Measurements from ENCODE around the gene TAS1R1.

DNA sequence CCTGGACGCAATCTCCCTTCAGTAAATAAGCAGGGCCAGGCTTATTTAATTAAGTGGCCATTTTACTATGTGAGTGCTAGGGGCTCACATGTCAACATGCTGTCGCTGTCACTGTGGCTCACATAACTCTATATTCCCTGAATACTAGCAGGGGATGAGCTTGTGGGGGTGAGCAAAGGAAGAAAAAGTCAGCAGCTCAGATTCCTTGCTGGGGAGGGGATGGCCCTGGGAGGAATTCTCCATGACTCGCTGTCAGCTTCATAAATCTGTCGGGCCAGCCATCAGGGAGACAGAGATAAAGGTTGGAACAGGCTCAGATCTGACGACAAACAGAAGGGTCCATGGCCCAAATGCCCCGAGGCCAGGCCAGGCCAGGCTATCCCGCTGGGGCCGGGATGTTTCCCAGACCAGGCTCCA, 37.7 kb upstream of the TAS1R1 start:
- TF ChIP-seq, protein P1, sequence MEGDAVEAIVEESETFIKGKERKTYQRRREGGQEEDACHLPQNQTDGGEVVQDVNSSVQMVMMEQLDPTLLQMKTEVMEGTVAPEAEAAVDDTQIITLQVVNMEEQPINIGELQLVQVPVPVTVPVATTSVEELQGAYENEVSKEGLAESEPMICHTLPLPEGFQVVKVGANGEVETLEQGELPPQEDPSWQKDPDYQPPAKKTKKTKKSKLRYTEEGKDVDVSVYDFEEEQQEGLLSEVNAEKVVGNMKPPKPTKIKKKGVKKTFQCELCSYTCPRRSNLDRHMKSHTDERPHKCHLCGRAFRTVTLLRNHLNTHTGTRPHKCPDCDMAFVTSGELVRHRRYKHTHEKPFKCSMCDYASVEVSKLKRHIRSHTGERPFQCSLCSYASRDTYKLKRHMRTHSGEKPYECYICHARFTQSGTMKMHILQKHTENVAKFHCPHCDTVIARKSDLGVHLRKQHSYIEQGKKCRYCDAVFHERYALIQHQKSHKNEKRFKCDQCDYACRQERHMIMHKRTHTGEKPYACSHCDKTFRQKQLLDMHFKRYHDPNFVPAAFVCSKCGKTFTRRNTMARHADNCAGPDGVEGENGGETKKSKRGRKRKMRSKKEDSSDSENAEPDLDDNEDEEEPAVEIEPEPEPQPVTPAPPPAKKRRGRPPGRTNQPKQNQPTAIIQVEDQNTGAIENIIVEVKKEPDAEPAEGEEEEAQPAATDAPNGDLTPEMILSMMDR (IDR thresholded peaks at IDR 0.05; ENCODE audit: poor library complexity, severe bottlenecking), result no peak
- TF ChIP-seq MXI1 (conservative IDR thresholded peaks at IDR 0.05; ENCODE audit: poor library complexity, severe bottlenecking), result no peak
- TF ChIP-seq POLR2AphosphoS5 (IDR thresholded peaks at IDR 0.05), result no peak
- no peak for TF ChIP-seq SMC3 (conservative IDR thresholded peaks at IDR 0.05; ENCODE audit: poor library complexity)
- TF ChIP-seq, protein P2, sequence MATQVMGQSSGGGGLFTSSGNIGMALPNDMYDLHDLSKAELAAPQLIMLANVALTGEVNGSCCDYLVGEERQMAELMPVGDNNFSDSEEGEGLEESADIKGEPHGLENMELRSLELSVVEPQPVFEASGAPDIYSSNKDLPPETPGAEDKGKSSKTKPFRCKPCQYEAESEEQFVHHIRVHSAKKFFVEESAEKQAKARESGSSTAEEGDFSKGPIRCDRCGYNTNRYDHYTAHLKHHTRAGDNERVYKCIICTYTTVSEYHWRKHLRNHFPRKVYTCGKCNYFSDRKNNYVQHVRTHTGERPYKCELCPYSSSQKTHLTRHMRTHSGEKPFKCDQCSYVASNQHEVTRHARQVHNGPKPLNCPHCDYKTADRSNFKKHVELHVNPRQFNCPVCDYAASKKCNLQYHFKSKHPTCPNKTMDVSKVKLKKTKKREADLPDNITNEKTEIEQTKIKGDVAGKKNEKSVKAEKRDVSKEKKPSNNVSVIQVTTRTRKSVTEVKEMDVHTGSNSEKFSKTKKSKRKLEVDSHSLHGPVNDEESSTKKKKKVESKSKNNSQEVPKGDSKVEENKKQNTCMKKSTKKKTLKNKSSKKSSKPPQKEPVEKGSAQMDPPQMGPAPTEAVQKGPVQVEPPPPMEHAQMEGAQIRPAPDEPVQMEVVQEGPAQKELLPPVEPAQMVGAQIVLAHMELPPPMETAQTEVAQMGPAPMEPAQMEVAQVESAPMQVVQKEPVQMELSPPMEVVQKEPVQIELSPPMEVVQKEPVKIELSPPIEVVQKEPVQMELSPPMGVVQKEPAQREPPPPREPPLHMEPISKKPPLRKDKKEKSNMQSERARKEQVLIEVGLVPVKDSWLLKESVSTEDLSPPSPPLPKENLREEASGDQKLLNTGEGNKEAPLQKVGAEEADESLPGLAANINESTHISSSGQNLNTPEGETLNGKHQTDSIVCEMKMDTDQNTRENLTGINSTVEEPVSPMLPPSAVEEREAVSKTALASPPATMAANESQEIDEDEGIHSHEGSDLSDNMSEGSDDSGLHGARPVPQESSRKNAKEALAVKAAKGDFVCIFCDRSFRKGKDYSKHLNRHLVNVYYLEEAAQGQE (IDR thresholded peaks at IDR 0.05; ENCODE audit: borderline replicate concordance), result no peak
- TF ChIP-seq EZH2 (IDR thresholded peaks at IDR 0.05; ENCODE audit: borderline replicate concordance, insufficient read depth, low read length, poor library complexity, severe bottlenecking), result no peak
- no peak for TF ChIP-seq TAF1 (IDR thresholded peaks at IDR 0.05; ENCODE audit: low read depth)
- no peak for TF ChIP-seq RAD21 (conservative IDR thresholded peaks at IDR 0.05)

Measured in neural cell (in vitro differentiated cells).